Spleen (tissue), 11 donors: Measurements from ENCODE around the gene HELQ. TPM values are rescaled to one million over a fixed set of nuclear protein-coding genes. Genes with fewer than 3 reads are reported as not detected.
A peak's percentile ranks its signal among the peaks of the same experiment; 100 is the strongest.

Experiments
- DNase-seq: peaks from one replicate; pipeline ENCODE4 v3.0.0-alpha.2; 2020
- H3K27ac ChIP-seq, 8 donors: fragments of 200-600 bp; sonication (generic) in 7 of 8; 1 replicate in 4 of 8; 2 replicates in 4 of 8; pipeline versions ENCODE4 v1.5.0 to v1.8.0; 2016 to 2021; ENCODE audit warnings: inconsistent platforms in 4 of 8, mild to moderate bottlenecking in 4 of 8, moderate library complexity in 1 of 8
- H3K27me3 ChIP-seq, 7 donors: fragments of 200-600 bp; sonication (generic) in 6 of 7; replicated peaks in 1 of 7; 1 replicate in 4 of 7; 2 replicates in 3 of 7; pipeline versions ENCODE4 v1.5.0 to v1.8.0; 2016 to 2021; ENCODE audit warnings: inconsistent platforms in 3 of 7, mild to moderate bottlenecking in 1 of 7
- H3K36me3 ChIP-seq, 6 donors: fragments of 200-600 bp; sonication (generic) in 5 of 6; 1 replicate in 4 of 6; 2 replicates in 2 of 6; pipeline versions ENCODE4 v1.5.0 to v1.8.0; 2016 to 2021; ENCODE audit warnings: inconsistent platforms in 2 of 6
- H3K4me1 ChIP-seq, 6 donors: fragments of 200-600 bp; sonication (generic) in 5 of 6; 1 replicate in 3 of 6; 2 replicates in 3 of 6; pipeline versions ENCODE4 v1.5.0 to v1.8.0; 2016 to 2021; ENCODE audit warnings: inconsistent platforms in 3 of 6
- H3K4me3 ChIP-seq, 8 donors: fragments of 200-600 bp; sonication (generic) in 7 of 8; 1 replicate in 4 of 8; 2 replicates in 4 of 8; pipeline versions ENCODE4 v1.5.0 to v1.8.0; 2016 to 2021; ENCODE audit warnings: inconsistent platforms in 4 of 8, mild to moderate bottlenecking in 4 of 8, moderate library complexity in 2 of 8
- H3K9me3 ChIP-seq, 8 donors: fragments of 200-600 bp; sonication (generic) in 7 of 8; 1 replicate in 4 of 8; 2 replicates in 4 of 8; pipeline versions ENCODE4 v1.5.0 to v1.8.0; 2016 to 2021; ENCODE audit warnings: inconsistent platforms in 4 of 8
- CTCF ChIP-seq, 11 experiments: fragments of 200-600 bp in 7 of 11; fragments of 450-650 bp in 4 of 11; sonication (generic) in 4 of 11; IDR thresholded peaks in 8 of 11; conservative IDR thresholded peaks in 3 of 11; 1 replicate in 7 of 11; 2 replicates in 4 of 11; pipeline versions ENCODE4 v1.4.0 to v1.8.0; 2016 to 2021; ENCODE audit warnings: antibody characterized with exemption in 11 of 11, inconsistent platforms in 4 of 11, mild to moderate bottlenecking in 1 of 11
- POLR2A ChIP-seq, 3 donors: fragments of 450-650 bp; IDR thresholded peaks; one replicate each; pipeline ENCODE4 v1.5.1; 2017; ENCODE audit warnings: antibody characterized with exemption in 3 of 3, mild to moderate bottlenecking in 1 of 3
- POLR2AphosphoS5 ChIP-seq, 3 donors: sonication (generic); formaldehyde crosslinking; IDR thresholded peaks; one replicate each; pipeline ENCODE4 v1.5.1; 2017; ENCODE audit warnings: antibody characterized with exemption in 3 of 3
- WGBS, 5 donors: extraction: QIAGEN DNeasy Blood & Tissue Kit in 3 of 5; methylation state at CpG; one replicate each; pipeline versions ENCODE4 v1.1.5 to v1.1.7; 2013 to 2018; 5-methylcytosine and 5-hydroxymethylcytosine counted together
- intact Hi-C: fragments of 100-400 bp; cut with DNase I; formaldehyde crosslinking; loops from one replicate; pipeline ENCODE4 v1.15.0; 2023; ENCODE audit warnings: low total_unique reads
- polyA plus RNA-seq, 3 donors: library from polyadenylated mRNA; stranded (reverse); fragments of 200-250 nt; gene quantifications; one replicate each; pipeline ENCODE4 v1.2.1, GENCODE V29; 2013
- total RNA-seq, 7 donors: library from RNA; depleted of rRNA in 3 of 7; stranded (reverse); fragments of >200 nt in 3 of 7; fragmentation: NEBNext Ultra II Directional in 4 of 7; extraction: Animal tissue kit (Norgen Biotek cat#: 25700) in 4 of 7; gene quantifications; one replicate each; pipeline versions ENCODE4 v1.1.0 to v1.2.1, GENCODE V29; 2016 to 2021
- donor health status: healthy with polysubstance abuse.
- donor health status: DM: no; HTN: no; CAD: no; lungs with moderate emphysema.
- donor health status: DM: no; HTN: no; CAD: no.
- donor health status: Bipolar disorder and iron deficiency.
- donor health status: healthy.
- donor health status: DM: no; HTN: no; CAD: no.
- donor health status: DM: yes; HTN: yes; CAD: no.

The HELQ gene
- total and polyA plus RNA-seq, 10 donors: 7.3 to 40.7 (median 24.4) TPM

GRCh38 chr4:83388313-83388676 lies 67.3 kb downstream of the HELQ start:
- no peak for TF ChIP-seq CTCF (IDR thresholded peaks at IDR 0.05 in 8 of 11, conservative IDR thresholded peaks at IDR 0.05 in 3 of 11)
- no peak for TF ChIP-seq POLR2AphosphoS5 (IDR thresholded peaks at IDR 0.05)
- TF ChIP-seq POLR2A (IDR thresholded peaks at IDR 0.05): no peak
- H3K4me1 ChIP-seq: peaks cover 0 to 18% (median 2%) of the 10 kb centered on the region in 6 donors
- 68 to 75% (median 71%) methylated on average over 4 of the region's 4 CpGs for WGBS, 5 donors
- peak overlapping the region in 1 of 8 donors; percentile 45 for H3K27ac ChIP-seq
- no peak overlapping the region for H3K4me3 ChIP-seq
- H3K9me3 ChIP-seq: no peaks in the 10 kb centered on the region
- intact Hi-C loops: no loop called here
- no peaks in the 10 kb centered on the region for H3K36me3 ChIP-seq
- no peaks in the 10 kb centered on the region for H3K27me3 ChIP-seq
- no peak for DNase-seq

- Histone ChIP-seq H3K4me3 (no peak overlapping the region), H3K9me3 (no peaks in the 10 kb centered on the region), H3K36me3 (no peaks in the 10 kb centered on the region), H3K27me3 (no peaks in the 10 kb centered on the region), H3K4me1 (peaks cover 0 to 18% (median 2%) of the 10 kb centered on the region in 6 donors), H3K27ac (peak overlapping the region in 2 of 8 donors; percentile 32 to 45)
- intact Hi-C loops: no loop called here
- TF ChIP-seq POLR2A (IDR thresholded peaks at IDR 0.05): no peak
- no peak for TF ChIP-seq CTCF (IDR thresholded peaks at IDR 0.05 in 8 of 11, conservative IDR thresholded peaks at IDR 0.05 in 3 of 11)
- no peak for TF ChIP-seq POLR2AphosphoS5 (IDR thresholded peaks at IDR 0.05)
- no peak for DNase-seq
- 55 to 75% (median 59%) methylated on average over 3 of the region's 3 CpGs for WGBS, 5 donors
Measured at GRCh38 chr4:83387476-83388312, 67.9 kb downstream of the HELQ start.

- H3K27ac ChIP-seq: peak overlapping the region in 2 of 8 donors; percentile 32 to 45
- WGBS, 5 donors: 55 to 81% (median 64%) methylated on average over 3 of the region's 3 CpGs
- TF ChIP-seq POLR2AphosphoS5 (IDR thresholded peaks at IDR 0.05) (no peak), POLR2A (IDR thresholded peaks at IDR 0.05) (no peak), CTCF (IDR thresholded peaks at IDR 0.05 in 8 of 11, conservative IDR thresholded peaks at IDR 0.05 in 3 of 11) (no peak)
Measured at GRCh38 chr4:83387012-83387411, 68.6 kb downstream of the HELQ start.

GRCh38 chr4:83382850-83383249 lies 72.8 kb downstream of the HELQ start:
- no peaks in the 10 kb centered on the region for H3K36me3 ChIP-seq
- peaks cover 0 to 14% (median 2%) of the 10 kb centered on the region in 6 donors for H3K4me1 ChIP-seq
- peaks cover 0 to 18% (median 14%) of the 10 kb centered on the region in 8 donors for H3K9me3 ChIP-seq
- TF ChIP-seq POLR2AphosphoS5 (IDR thresholded peaks at IDR 0.05): no peak
- no peak for TF ChIP-seq CTCF (IDR thresholded peaks at IDR 0.05 in 8 of 11, conservative IDR thresholded peaks at IDR 0.05 in 3 of 11)
- no peak for TF ChIP-seq POLR2A (IDR thresholded peaks at IDR 0.05)
- no peak for DNase-seq
- H3K27me3 ChIP-seq: no peaks in the 10 kb centered on the region
- intact Hi-C loops: no loop called here
- H3K4me3 ChIP-seq: no peak overlapping the region
- WGBS, 5 donors: 57 to 78% (median 73%) methylated on average over 2 of the region's 2 CpGs
- no peak overlapping the region for H3K27ac ChIP-seq

More at GRCh38 chr4:83387012-83387411, 68.6 kb downstream of the HELQ start:
- H3K27me3 ChIP-seq: no peaks in the 10 kb centered on the region
- H3K36me3 ChIP-seq: no peaks in the 10 kb centered on the region
- peaks cover 0 to 3% (median 0%) of the 10 kb centered on the region in 8 donors for H3K9me3 ChIP-seq
- no peak for DNase-seq
- peaks cover 0 to 18% (median 2%) of the 10 kb centered on the region in 6 donors for H3K4me1 ChIP-seq
- intact Hi-C loops: no loop called here
- no peak overlapping the region for H3K4me3 ChIP-seq
